ENCODE data around the gene ZIK1.

GRCh38 chr19:57578487-57579205, 5.3 kb upstream of the ZIK1 start, which contains the start of gene ZNF416:
- TF ChIP-seq CTCF (IDR thresholded peaks at IDR 0.05) (peak in 2 of 6 experiments; percentile 20 to 34), POLR2AphosphoS5 (IDR thresholded peaks at IDR 0.05) (peak; percentile 66 to 70), POLR2A (IDR thresholded peaks at IDR 0.05) (peak in 1 of 4 donors; percentile 53)
